ENCODE measurements around the gene ZNF888.
"Not testable (repeated sequence)": the region's sequence is repeated elsewhere in the genome, so short reads cannot be mapped to it uniquely, and the experiment has no call there.

Gene ZNF888

GRCh38 chr19:52856540-52857377 lies 66.5 kb downstream of the ZNF888 start:
- not testable (repeated sequence) for H3K4me1 ChIP-seq (ENCODE audit: insufficient read depth, poor library complexity, severe bottlenecking); DNase-seq (ENCODE audit: low spot score); H3K9me3 ChIP-seq (ENCODE audit: severe bottlenecking); H3K27me3 ChIP-seq (ENCODE audit: insufficient read depth, poor library complexity, severe bottlenecking)
- Histone ChIP-seq H3K27ac (ENCODE audit: poor library complexity, severe bottlenecking) (peak overlapping the region; percentile 56), H3K4me3 (ENCODE audit: severe bottlenecking) (peak overlapping the region; percentile 47), H3K36me3 (ENCODE audit: low read depth) (peaks cover 23% of the 10 kb centered on the region)
- peak; percentile 9 for ATAC-seq (ENCODE audit: low read depth)

Measured in RWPE2 (cell line).